ENCODE data around the gene PPFIBP1.
"Not testable (repeated sequence)": the region's sequence is repeated elsewhere in the genome, so short reads cannot be mapped to it uniquely, and the experiment has no call there.

PPFIBP1 gene

GRCh38 chr12:27615331-27615891 lies 91.4 kb downstream of the PPFIBP1 start:
- no peak for DNase-seq (ENCODE audit: low read depth)
- no peak overlapping the region for H3K4me3 ChIP-seq (ENCODE audit: low read depth, low read length)

GRCh38 chr12:27616356-27617142 lies 92.5 kb downstream of the PPFIBP1 start:
- no peak overlapping the region for H3K4me3 ChIP-seq (ENCODE audit: low read depth, low read length)
- no peak for DNase-seq (ENCODE audit: low read depth)

- no peak overlapping the region for H3K4me3 ChIP-seq (ENCODE audit: low read depth, low read length)
Measured at GRCh38 chr12:27618836-27619235, 94.8 kb downstream of the PPFIBP1 start.

GRCh38 chr12:27619308-27619707 lies 95.3 kb downstream of the PPFIBP1 start:
- H3K4me3 ChIP-seq (ENCODE audit: low read depth, low read length), result no peak overlapping the region
- DNase-seq (ENCODE audit: low read depth), result peak; percentile 64

More at GRCh38 chr12:27618836-27619235, 94.8 kb downstream of the PPFIBP1 start:
- DNase-seq (ENCODE audit: low read depth), result no peak

DNA sequence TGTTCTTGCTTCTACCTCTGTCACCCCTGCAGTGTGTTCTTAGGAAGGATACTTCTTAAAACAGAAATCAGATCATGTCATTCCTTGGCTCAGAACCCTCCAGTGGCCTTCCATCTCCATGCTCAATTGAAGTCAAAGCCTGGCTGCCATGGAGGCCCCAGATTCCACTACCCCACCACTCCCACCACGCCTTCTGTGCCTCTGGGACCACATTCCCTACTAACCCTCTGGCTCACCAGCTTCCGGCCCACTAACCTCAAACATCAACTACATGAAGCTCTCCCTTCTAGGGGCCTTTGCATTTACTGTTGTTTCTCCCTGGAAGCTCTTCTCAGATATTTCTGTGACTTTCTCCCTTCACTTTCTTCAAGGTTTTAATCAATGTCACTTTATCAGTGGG lies 96.1 kb downstream of the PPFIBP1 start:
- no peak for DNase-seq (ENCODE audit: low read depth)
- H3K4me3 ChIP-seq (ENCODE audit: low read depth, low read length), result no peak overlapping the region

DNA sequence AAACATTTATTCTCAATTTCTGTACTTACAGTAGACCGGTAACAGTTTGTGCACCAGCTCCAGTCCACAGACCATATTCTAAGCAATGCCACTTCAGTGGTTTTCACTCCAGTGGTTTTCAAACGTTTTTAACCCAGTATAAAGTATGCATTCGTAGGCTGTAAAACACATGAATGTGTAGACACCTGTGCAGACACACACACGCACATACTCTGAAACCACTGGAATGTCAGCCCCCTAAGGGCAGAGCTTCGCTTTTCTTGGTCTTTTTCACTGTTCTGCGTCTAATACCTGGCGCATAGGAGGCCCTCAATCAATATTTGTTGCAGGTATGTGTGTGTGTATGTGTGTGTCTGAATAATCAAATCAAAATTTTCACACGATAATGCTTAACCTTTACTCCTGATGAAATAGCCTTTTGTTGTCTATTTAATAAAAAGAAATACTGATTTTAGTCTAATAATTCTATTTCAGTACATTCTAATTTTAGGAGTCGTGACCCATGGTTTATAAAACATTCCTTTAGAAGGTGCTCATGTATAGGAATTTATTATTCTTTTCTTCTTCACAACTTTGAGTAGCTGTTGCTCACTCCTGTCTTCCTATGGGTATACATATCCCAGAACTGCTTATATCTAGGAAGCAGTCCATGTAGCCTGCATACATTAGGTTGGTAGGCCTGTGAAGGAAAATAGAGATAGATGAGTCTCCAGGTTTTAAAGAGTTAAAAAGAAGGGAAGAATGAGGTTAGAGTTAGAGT lies 98.6 kb downstream of the PPFIBP1 start:
- DNase-seq (ENCODE audit: low read depth), result no peak
- no peak overlapping the region for H3K4me3 ChIP-seq (ENCODE audit: low read depth, low read length)

DNA sequence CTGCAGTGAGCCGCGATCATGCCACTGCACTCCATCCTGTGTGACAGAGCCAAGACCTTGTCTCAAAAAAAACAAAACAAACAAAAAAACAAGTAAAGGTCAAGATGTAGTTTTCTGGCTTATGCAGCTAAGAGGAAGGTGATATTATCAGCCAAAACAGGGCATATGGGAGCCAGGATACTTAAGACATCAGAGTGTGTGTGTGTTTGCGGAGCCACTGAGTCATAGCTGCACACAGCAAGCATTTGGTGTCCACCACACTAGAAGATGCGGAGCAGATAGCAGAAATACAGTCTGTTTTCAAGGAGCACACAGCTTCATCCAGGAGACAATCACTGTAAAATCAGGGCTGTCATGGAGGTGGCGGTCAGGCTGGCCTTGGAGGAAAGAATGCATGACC lies 99.6 kb downstream of the PPFIBP1 start:
- DNase-seq (ENCODE audit: low read depth), result no peak

GRCh38 chr12:27624586-27624985 lies 100.6 kb downstream of the PPFIBP1 start:
- no peak for DNase-seq (ENCODE audit: low read depth)
- H3K4me3 ChIP-seq (ENCODE audit: low read depth, low read length), result no peak overlapping the region

More for the DNA sequence above, 99.6 kb downstream of the PPFIBP1 start:
- no peak overlapping the region for H3K4me3 ChIP-seq (ENCODE audit: low read depth, low read length)

- DNase-seq (ENCODE audit: low read depth), result peak; percentile 76
- no peak overlapping the region for H3K4me3 ChIP-seq (ENCODE audit: low read depth, low read length)
Measured at GRCh38 chr12:27627123-27627852, 103.3 kb downstream of the PPFIBP1 start.

DNA sequence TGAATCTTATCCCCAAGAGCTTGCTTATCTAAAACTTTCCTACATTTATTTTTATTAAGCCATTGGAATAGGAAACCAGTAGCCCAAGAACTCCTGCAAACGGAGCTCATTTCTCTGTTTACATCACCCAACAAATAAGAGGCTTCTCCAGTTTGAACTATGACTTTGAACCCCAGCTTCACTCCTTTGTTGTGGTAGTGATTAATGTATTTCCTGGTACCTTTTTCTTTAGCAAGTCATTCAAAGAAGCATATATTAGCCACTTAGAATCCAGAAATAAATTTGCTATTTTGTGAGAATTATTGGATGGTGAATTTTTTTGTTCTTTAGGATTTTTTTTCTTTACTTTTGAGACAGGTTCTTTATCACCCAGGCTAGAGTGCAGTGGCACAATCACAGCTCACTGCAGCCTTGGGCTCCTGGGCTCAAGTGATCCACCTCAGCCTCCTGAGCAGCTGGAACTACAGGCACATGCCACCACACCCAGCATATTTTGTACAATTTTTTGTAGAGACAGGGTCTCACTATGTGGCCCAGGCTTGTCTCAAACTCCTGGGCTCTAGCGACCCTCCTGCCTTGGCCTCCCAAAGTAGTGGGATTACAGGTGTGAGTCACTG lies 104.0 kb downstream of the PPFIBP1 start:
- not testable (repeated sequence) for DNase-seq (ENCODE audit: low read depth); H3K4me3 ChIP-seq (ENCODE audit: low read depth, low read length)

DNA sequence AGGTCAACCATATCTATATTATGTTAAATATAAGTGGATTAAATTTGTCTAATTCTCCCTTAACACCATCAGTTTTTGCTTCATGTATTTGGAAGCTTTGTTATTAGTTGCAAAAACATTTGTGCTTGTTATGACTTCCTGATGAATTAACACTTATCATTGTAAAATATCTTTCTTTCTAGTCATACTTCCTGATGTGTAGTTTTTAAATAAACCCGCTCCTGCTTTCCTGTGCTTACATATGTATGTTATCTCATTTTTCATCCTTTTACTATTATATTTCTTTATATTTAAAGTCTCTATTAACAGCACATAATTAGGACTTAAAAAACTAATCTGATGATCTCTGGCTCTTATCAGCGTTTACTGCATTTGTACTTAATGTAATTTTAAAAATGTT lies 106.2 kb downstream of the PPFIBP1 start:
- H3K4me3 ChIP-seq (ENCODE audit: low read depth, low read length); DNase-seq (ENCODE audit: low read depth): not testable (repeated sequence)

- H3K4me3 ChIP-seq (ENCODE audit: low read depth, low read length), result no peak overlapping the region
- DNase-seq (ENCODE audit: low read depth), result no peak
Measured at GRCh38 chr12:27631365-27631764, 107.4 kb downstream of the PPFIBP1 start.

DNA sequence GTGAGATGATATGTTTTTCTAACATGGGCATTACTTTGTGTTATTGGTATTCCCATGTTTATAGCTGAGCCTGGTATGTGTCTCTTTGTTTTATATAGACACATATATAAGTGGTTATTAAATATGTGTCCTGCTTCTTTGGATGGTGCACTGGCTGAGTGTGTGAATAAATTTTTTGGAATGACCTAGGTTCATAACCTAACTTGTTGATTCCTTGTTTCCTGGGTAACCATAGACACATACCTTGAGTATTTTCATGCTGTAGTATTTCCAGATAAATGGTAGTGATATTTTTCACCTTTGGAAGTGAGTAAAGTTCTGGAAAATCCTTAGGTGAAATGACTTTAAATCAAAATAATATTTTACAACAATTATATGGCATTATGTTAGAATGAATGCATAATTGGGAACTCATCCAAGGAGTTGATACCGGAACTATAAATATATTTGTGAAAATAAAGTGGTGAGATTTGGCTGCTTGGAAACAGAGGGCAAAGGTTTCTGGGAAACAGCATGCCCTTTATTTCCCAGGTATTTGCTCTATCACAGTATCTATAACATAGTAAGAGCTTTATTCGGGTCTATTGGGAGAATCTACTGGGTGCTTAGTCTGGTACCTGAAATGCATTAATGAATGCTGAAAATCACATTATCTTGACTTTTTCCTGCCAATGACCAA lies 107.9 kb downstream of the PPFIBP1 start:
- no peak for DNase-seq (ENCODE audit: low read depth)
- H3K4me3 ChIP-seq (ENCODE audit: low read depth, low read length), result no peak overlapping the region

GRCh38 chr12:27635349-27635972 lies 111.5 kb downstream of the PPFIBP1 start:
- DNase-seq (ENCODE audit: low read depth), result peak; percentile 39
- no peak overlapping the region for H3K4me3 ChIP-seq (ENCODE audit: low read depth, low read length)

DNA sequence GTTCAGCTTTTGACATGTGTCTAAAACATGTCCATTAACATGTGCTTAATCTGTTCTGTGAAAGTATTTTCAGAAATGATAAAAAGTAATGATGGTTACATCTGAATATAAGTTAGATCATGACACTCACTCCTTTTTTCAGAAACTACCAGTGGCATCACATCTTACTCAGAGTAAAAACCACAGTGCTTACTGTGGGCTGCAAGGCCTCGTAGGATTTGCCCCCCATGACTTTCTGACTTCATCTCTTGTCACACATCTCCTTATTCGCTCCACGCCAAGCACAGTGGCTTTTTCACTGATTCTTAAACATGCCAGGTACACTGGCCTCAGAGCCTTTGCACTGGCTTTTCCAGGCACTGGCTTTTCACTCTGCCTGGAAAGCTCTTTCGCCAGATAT lies 112.6 kb downstream of the PPFIBP1 start:
- H3K4me3 ChIP-seq (ENCODE audit: low read depth, low read length); DNase-seq (ENCODE audit: low read depth): not testable (repeated sequence)

DNA sequence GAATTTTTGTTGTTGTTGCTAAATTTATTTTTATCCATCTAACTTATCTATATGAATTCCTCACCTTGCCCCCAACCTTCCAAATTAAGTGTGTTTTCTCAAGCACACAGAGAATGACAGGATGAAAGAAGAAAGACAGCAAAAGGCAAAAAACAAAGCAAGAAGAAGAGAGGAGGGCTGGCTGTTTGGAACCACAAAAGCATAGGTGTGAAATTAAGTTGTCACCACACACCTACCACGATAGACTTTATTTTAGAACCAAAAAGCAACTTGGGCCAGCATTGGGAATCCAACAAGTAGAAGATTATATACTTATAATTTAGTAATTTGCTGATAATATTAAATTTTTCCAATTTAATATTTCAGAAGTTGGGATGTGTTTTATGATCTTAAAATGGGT lies 113.5 kb downstream of the PPFIBP1 start:
- no peak overlapping the region for H3K4me3 ChIP-seq (ENCODE audit: low read depth, low read length)
- no peak for DNase-seq (ENCODE audit: low read depth)

GRCh38 chr12:27639265-27639664 lies 115.3 kb downstream of the PPFIBP1 start:
- no peak for DNase-seq (ENCODE audit: low read depth)
- no peak overlapping the region for H3K4me3 ChIP-seq (ENCODE audit: low read depth, low read length)

DNA sequence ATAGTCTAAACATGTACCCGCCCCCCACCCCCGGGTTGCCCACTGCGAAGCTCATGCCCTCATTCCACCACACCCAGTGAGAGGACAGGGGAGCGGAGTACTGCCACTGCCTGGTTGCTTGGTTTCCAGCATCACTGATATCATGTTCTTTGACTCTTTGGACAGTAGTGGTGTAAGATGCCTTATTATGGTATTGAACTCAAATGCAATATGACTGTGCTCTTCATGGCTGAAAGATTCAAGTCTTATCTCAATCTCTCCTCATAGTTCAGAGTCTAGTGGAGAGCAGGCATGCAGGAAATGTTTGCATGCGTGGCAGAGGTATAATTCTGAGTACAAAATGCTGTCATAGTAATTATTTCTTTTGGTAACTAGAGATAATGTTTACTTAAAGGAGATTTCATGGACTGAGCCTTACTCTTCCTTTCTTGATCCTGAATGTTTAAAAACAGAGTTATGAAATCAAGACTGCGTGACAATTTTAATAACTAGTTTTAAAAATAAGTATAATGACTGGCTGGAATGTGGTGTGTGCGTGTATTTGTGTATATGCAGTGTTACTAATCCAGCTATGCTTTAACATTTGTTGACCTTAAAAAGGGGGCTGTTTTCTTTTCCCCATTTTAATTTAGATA lies 116.7 kb downstream of the PPFIBP1 start:
- DNase-seq (ENCODE audit: low read depth), result not testable (repeated sequence)

More for the DNA sequence above, 116.7 kb downstream of the PPFIBP1 start:
- H3K4me3 ChIP-seq (ENCODE audit: low read depth, low read length), result not testable (repeated sequence)
